Left kidney (tissue), 2 donors: ENCODE measurements around the gene RSPO3. TPM values are rescaled to one million over a fixed set of nuclear protein-coding genes. Genes with fewer than 3 reads are reported as not detected.
A peak's percentile ranks its signal among the peaks of the same experiment; 100 is the strongest.

ENCODE experiments used
- DNase-seq: peaks from one replicate; pipeline ENCODE4 v3.0.0-alpha.2; 2013
- polyA plus RNA-seq: library from polyadenylated mRNA; unstranded; fragments of 120-200 nt; gene quantifications from one replicate; pipeline ENCODE4 v1.2.1, GENCODE V29; 2013; ENCODE audit not compliant: insufficient read length

RSPO3 gene
- polyA plus RNA-seq, 1 donor, result 26.7 TPM

- no peak for DNase-seq
Observed at GRCh38 chr6:127110712-127111111, 7.8 kb upstream of the RSPO3 start.

GRCh38 chr6:127111526-127111925, 6.9 kb upstream of the RSPO3 start:
- no peak for DNase-seq

- no peak for DNase-seq
Observed at GRCh38 chr6:127114214-127114760, 4.2 kb upstream of the RSPO3 start.

- DNase-seq, result no peak
Observed at GRCh38 chr6:127115084-127115655, 3.3 kb upstream of the RSPO3 start.

GRCh38 chr6:127115746-127116145, 2.7 kb upstream of the RSPO3 start:
- no peak for DNase-seq

GRCh38 chr6:127117979-127118297, 533 bp upstream of the RSPO3 start:
- DNase-seq, result no peak

GRCh38 chr6:127119102-127120022, 891 bp downstream of the RSPO3 start:
- no peak for DNase-seq

GRCh38 chr6:127120023-127120786, 1.7 kb downstream of the RSPO3 start:
- no peak for DNase-seq

- DNase-seq, result peak; percentile 83
Observed at GRCh38 chr6:127120787-127121636, 2.5 kb downstream of the RSPO3 start.

- no peak for DNase-seq
Observed at GRCh38 chr6:127121637-127121960, 3.1 kb downstream of the RSPO3 start.

- DNase-seq, result no peak
Observed at GRCh38 chr6:127124172-127124571, 5.7 kb downstream of the RSPO3 start.

GRCh38 chr6:127124680-127125079, 6.2 kb downstream of the RSPO3 start:
- DNase-seq, result no peak

GRCh38 chr6:127128066-127128465, 9.6 kb downstream of the RSPO3 start:
- no peak for DNase-seq

GRCh38 chr6:127129251-127129650, 10.8 kb downstream of the RSPO3 start:
- DNase-seq, result no peak

- DNase-seq, result no peak
Observed at GRCh38 chr6:127131275-127131674, 12.8 kb downstream of the RSPO3 start.

GRCh38 chr6:127131772-127132376, 13.4 kb downstream of the RSPO3 start:
- no peak for DNase-seq

- no peak for DNase-seq
Observed at GRCh38 chr6:127134136-127134535, 15.7 kb downstream of the RSPO3 start.

GRCh38 chr6:127136786-127137185, 18.3 kb downstream of the RSPO3 start:
- DNase-seq, result no peak

- peak; percentile 53 for DNase-seq
Observed at GRCh38 chr6:127146932-127147331, 28.5 kb downstream of the RSPO3 start.

- DNase-seq, result no peak
Observed at GRCh38 chr6:127147534-127147933, 29.1 kb downstream of the RSPO3 start.

- DNase-seq, result no peak
Observed at GRCh38 chr6:127148511-127148910, 30.0 kb downstream of the RSPO3 start.

GRCh38 chr6:127154509-127154908, 36.0 kb downstream of the RSPO3 start:
- no peak for DNase-seq
